VCaP (cell line): ENCODE results near the gene METTL2B.

Experiments used
- H3K27ac ChIP-seq: fragments of 450-650 bp; 2 replicates; pipeline ENCODE4 v1.5.1; 2017
- CTCF ChIP-seq: fragments of 450-650 bp; conservative IDR thresholded peaks from 2 replicates; pipeline ENCODE4 v1.5.1; 2017; ENCODE audit warnings: mild to moderate bottlenecking, moderate library complexity

Gene METTL2B

GRCh38 chr7:128450913-128451312 is 25.6 kb upstream of the METTL2B start:
- no peak for TF ChIP-seq CTCF
- no peak overlapping the region for H3K27ac ChIP-seq

- H3K27ac ChIP-seq = no peak overlapping the region
- TF ChIP-seq CTCF = no peak
These were observed 24.0 kb upstream of the METTL2B start for GRCh38 chr7:128452552-128452951.

GRCh38 chr7:128453836-128454804 is 22.4 kb upstream of the METTL2B start:
- H3K27ac ChIP-seq = peak overlapping the region; percentile 90
- no peak for TF ChIP-seq CTCF

- peak; percentile 26; the same call in 1 of the 2 replicates for TF ChIP-seq CTCF
- peak overlapping the region; percentile 90 for H3K27ac ChIP-seq
These were observed 21.6 kb upstream of the METTL2B start for GRCh38 chr7:128454808-128455542.

- no peak; the same call in 1 of the 2 replicates for TF ChIP-seq CTCF
- peak within 1 kb of the TSS; percentile 90 for H3K27ac ChIP-seq
These were observed 20.8 kb upstream of the METTL2B start, which contains the start of gene HILPDA for GRCh38 chr7:128455543-128456254. TSS of gene HILPDA (plus strand) at chr7:128455878. CDS start at chr7:128457269, 1,391 bp downstream.

GRCh38 chr7:128456255-128456725 is 20.3 kb upstream of the METTL2B start:
- H3K27ac ChIP-seq = peak overlapping the region; percentile 90
- TF ChIP-seq CTCF = no peak

GRCh38 chr7:128457385-128457784 is 19.2 kb upstream of the METTL2B start:
- peak overlapping the region; percentile 90; the same call in 1 of the 2 replicates for H3K27ac ChIP-seq
